RWPE1 (cell line): Measurements from ENCODE around the gene NUDT3.
A peak's percentile ranks its signal among the peaks of the same experiment; 100 is the strongest.
"Not testable (repeated sequence)": the region's sequence is repeated elsewhere in the genome, so short reads cannot be mapped to it uniquely, and the experiment has no call there.

Experiments
- CTCF ChIA-PET: fragments of 350-600 bp; sonication (Branson Sonifier 250); formaldehyde crosslinking; extraction: SDS; loops from one replicate; lab custom pipeline; 2021; lab: Yijun Ruan, JAX
- POLR2A ChIA-PET: fragments of 400-600 bp; formaldehyde crosslinking; extraction: SDS; loops from one replicate; lab custom pipeline; 2020; ENCODE audit warnings: antibody characterized with exemption; ENCODE audit not compliant: low non-redundant PET; lab: Yijun Ruan, JAX
- DNase-seq: peaks from one replicate; pipeline ENCODE4 v3.0.0; 2012; ENCODE audit warnings: low spot score
- H3K27ac ChIP-seq: fragments of 450-650 bp; 2 replicates; pipeline ENCODE4 v1.5.1; 2017
- CTCF ChIP-seq: fragments of 450-650 bp; conservative IDR thresholded peaks from 2 replicates; pipeline ENCODE4 v1.5.1; 2017; ENCODE audit warnings: low read depth, mild to moderate bottlenecking

Gene NUDT3

GRCh38 chr6:34260576-34261267 is 131.7 kb downstream of the NUDT3 start:
- POLR2A ChIA-PET: no interaction called here
- H3K27ac ChIP-seq: no peak overlapping the region
- CTCF ChIA-PET: interaction anchor here (0.5 kb wide), 1 partner anchor 410 kb away, joined by 4 read pairs; no protein-coding TSS in a partner anchor
- no peak for TF ChIP-seq CTCF
- no peak for DNase-seq

GRCh38 chr6:34259529-34260069 is 132.9 kb downstream of the NUDT3 start:
- no peak overlapping the region for H3K27ac ChIP-seq
- CTCF ChIA-PET: interaction anchor here (0.6 to 0.9 kb wide), 2 partner anchors 10 to 1311 kb away, joined by 5 read pairs; partner anchors contain the start of gene SMIM29
- POLR2A ChIA-PET: no interaction called here

GRCh38 chr6:34252395-34252794 is 140.1 kb downstream of the NUDT3 start:
- POLR2A ChIA-PET, DNase-seq, H3K27ac ChIP-seq: not testable (repeated sequence)
- CTCF ChIA-PET: interaction anchor here (0.6 kb wide), 1 partner anchor 134 kb away, joined by 3 read pairs; no protein-coding TSS in a partner anchor

More at GRCh38 chr6:34259529-34260069, 132.9 kb downstream of the NUDT3 start:
- DNase-seq: no peak
- no peak for TF ChIP-seq CTCF

GRCh38 chr6:34249469-34250261 is 142.8 kb downstream of the NUDT3 start:
- DNase-seq: no peak
- H3K27ac ChIP-seq: peak overlapping the region; percentile 87
- ChIA-PET POLR2A (interaction anchor here (0.7 to 1.0 kb wide), 2 partner anchors 63 to 166 kb away, joined by 3 read pairs; no protein-coding TSS in a partner anchor), CTCF (interaction anchor here (0.6 to 2.7 kb wide), 12 partner anchors 10 to 1169 kb away, joined by 3 to 29 read pairs (median 4); partner anchors contain the start of gene HMGA1)
- no peak for TF ChIP-seq CTCF

- peak within 1 kb of the TSS; percentile 87 for H3K27ac ChIP-seq
- TF ChIP-seq CTCF: peak; percentile 95
- CTCF ChIA-PET: interaction anchor here (0.6 to 2.7 kb wide), 13 partner anchors 8 to 935 kb away, joined by 3 to 29 read pairs (median 5); partner anchors contain the start of gene HMGA1
- peak; percentile 93 for DNase-seq
- POLR2A ChIA-PET: interaction anchor here (0.7 to 1.0 kb wide), 2 partner anchors 64 to 167 kb away, joined by 3 read pairs; no protein-coding TSS in a partner anchor
Observed at GRCh38 chr6:34248727-34249468, 143.6 kb downstream of the NUDT3 start, which contains the start of gene SMIM29. Gene SMIM29, minus strand, starts transcription at chr6:34249006. Its CDS starts 1,215 bp downstream, at chr6:34247791.

GRCh38 chr6:34248198-34248726 is 144.2 kb downstream of the NUDT3 start:
- no peak for DNase-seq
- ChIA-PET POLR2A (interaction anchor here (1.0 kb wide), 1 partner anchor 11 kb away, joined by 3 read pairs; the partner anchor contains the start of gene HMGA1), CTCF (interaction anchor here (0.6 to 1.6 kb wide), 4 partner anchors 9 to 628 kb away, joined by 3 to 10 read pairs (median 4); no protein-coding TSS in a partner anchor)
- peak overlapping the region; percentile 87 for H3K27ac ChIP-seq
- TF ChIP-seq CTCF: no peak
